RPMI7951 (cell line): ENCODE measurements around the gene MMP11. TPM values are rescaled to one million over a fixed set of nuclear protein-coding genes. Genes with fewer than 3 reads are reported as not detected.

ENCODE experiments used
- DNase-seq: peaks from one replicate; pipeline ENCODE4 v3.0.0-alpha.2; 2012; ENCODE audit warnings: low read depth
- total RNA-seq: library from RNA; depleted of rRNA; stranded (reverse); fragments of >200 nt; shearing (Covaris generic); gene quantifications from 2 replicates; pipeline ENCODE4 v1.2.3, GENCODE V29; 2014

MMP11 gene
- total RNA-seq, 1 experiment from 2014 or later, result 52.3 TPM

- no peak for DNase-seq
Measured at GRCh38 chr22:23801238-23801821, 28.7 kb downstream of the MMP11 start.

- DNase-seq, result no peak
Measured at GRCh38 chr22:23801886-23802377, 29.3 kb downstream of the MMP11 start.

- DNase-seq, result no peak
Measured at GRCh38 chr22:23803001-23803819, 30.6 kb downstream of the MMP11 start.

GRCh38 chr22:23804781-23805291 lies 32.2 kb downstream of the MMP11 start:
- DNase-seq, result no peak

- no peak for DNase-seq
Measured at GRCh38 chr22:23806837-23807236, 34.2 kb downstream of the MMP11 start.

GRCh38 chr22:23812378-23812777 lies 39.7 kb downstream of the MMP11 start:
- no peak for DNase-seq

GRCh38 chr22:23815541-23816155 lies 43.0 kb downstream of the MMP11 start:
- no peak for DNase-seq

- no peak for DNase-seq
Measured at GRCh38 chr22:23816156-23816976, 43.7 kb downstream of the MMP11 start.

GRCh38 chr22:23817146-23817545 lies 44.5 kb downstream of the MMP11 start:
- no peak for DNase-seq

GRCh38 chr22:23818541-23818940 lies 45.9 kb downstream of the MMP11 start:
- DNase-seq, result no peak

GRCh38 chr22:23820748-23821211 lies 48.1 kb downstream of the MMP11 start:
- DNase-seq, result no peak

- peak; percentile 82 for DNase-seq
Measured at GRCh38 chr22:23822101-23822671, 49.5 kb downstream of the MMP11 start.

GRCh38 chr22:23823331-23823791 lies 50.7 kb downstream of the MMP11 start:
- DNase-seq, result peak; percentile 88

GRCh38 chr22:23824476-23825245 lies 52.0 kb downstream of the MMP11 start:
- DNase-seq, result no peak

- DNase-seq, result no peak
Measured at GRCh38 chr22:23825246-23825905, 52.7 kb downstream of the MMP11 start.

GRCh38 chr22:23826510-23827350 lies 54.1 kb downstream of the MMP11 start:
- DNase-seq, result no peak

GRCh38 chr22:23827351-23827995 lies 54.8 kb downstream of the MMP11 start:
- no peak for DNase-seq
